Ascending aorta (tissue), 2 donors: ENCODE measurements around the gene FIG4. TPM values are rescaled to one million over a fixed set of nuclear protein-coding genes. Genes with fewer than 3 reads are reported as not detected.

Experiments
- DNase-seq, 2 donors: peaks; one replicate each; pipeline ENCODE4 v3.0.0-alpha.2; 2019; ENCODE audit warnings: low spot score in 2 of 2
- H3K27ac ChIP-seq, 2 donors: fragments of 200-600 bp; sonication (generic); one replicate each; pipeline ENCODE4 v1.5.1; 2016 to 2017; ENCODE audit warnings: mild to moderate bottlenecking in 1 of 2
- H3K27me3 ChIP-seq: fragments of 200-600 bp; sonication (generic); one replicate; pipeline ENCODE4 v1.5.1; 2017
- H3K36me3 ChIP-seq, 2 donors: fragments of 200-600 bp; sonication (generic); one replicate each; pipeline ENCODE4 v1.5.1; 2016
- H3K4me1 ChIP-seq, 2 donors: fragments of 200-600 bp; sonication (generic); one replicate each; pipeline ENCODE4 v1.5.1; 2016 to 2017; ENCODE audit warnings: mild to moderate bottlenecking in 1 of 2
- H3K4me3 ChIP-seq, 2 donors: fragments of 200-600 bp; sonication (generic); one replicate each; pipeline ENCODE4 v1.5.1; 2016 to 2017; ENCODE audit warnings: mild to moderate bottlenecking in 1 of 2
- H3K9me3 ChIP-seq, 2 donors: fragments of 200-600 bp; sonication (generic); one replicate each; pipeline ENCODE4 v1.5.1; 2016
- CTCF ChIP-seq, 3 experiments: fragments of 200-600 bp in 2 of 3; fragments of 450-650 bp in 1 of 3; sonication (generic) in 2 of 3; IDR thresholded peaks; one replicate each; pipeline ENCODE4 v1.5.1; 2016 to 2019; ENCODE audit warnings: antibody characterized with exemption in 3 of 3, mild to moderate bottlenecking in 1 of 3, moderate library complexity in 1 of 3
- intact Hi-C: fragments of 100-400 bp; cut with DNase I; formaldehyde crosslinking; loops from one replicate; pipeline ENCODE4 v1.15.1; 2023
- total RNA-seq: library from RNA; depleted of rRNA; stranded (reverse); fragments of >200 nt; gene quantifications from one replicate; pipeline ENCODE4 v1.1.0, GENCODE V29; 2016

The FIG4 gene
- total RNA-seq, 1 donor from 2014 or later, result 27.9 TPM

DNA sequence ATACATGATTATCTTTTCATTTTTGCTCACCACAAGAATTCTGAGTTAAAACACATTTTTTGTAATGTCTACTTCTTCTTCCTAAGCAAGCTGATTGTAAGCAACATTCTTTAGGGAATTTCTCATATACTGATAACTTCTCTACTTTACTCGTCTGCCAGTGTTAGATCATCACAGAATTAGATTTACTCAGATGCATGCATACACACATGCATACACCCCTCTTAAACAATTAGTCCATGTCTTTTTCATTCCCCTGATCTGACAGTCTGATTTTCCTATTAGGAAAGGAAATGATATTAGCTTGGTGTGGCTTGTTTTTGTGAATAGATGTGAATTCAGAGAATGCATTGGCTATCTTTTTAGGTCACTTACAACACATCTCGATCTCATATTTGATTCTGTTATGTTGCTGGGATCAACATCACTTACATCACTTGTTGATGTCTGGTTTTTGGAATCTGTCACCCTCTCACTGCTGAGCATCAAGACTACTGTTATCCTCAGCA lies 91.4 kb downstream of the FIG4 start:
- no peak for TF ChIP-seq CTCF (IDR thresholded peaks at IDR 0.05)
- DNase-seq, result no peak
- intact Hi-C loops, result no loop called here

DNA sequence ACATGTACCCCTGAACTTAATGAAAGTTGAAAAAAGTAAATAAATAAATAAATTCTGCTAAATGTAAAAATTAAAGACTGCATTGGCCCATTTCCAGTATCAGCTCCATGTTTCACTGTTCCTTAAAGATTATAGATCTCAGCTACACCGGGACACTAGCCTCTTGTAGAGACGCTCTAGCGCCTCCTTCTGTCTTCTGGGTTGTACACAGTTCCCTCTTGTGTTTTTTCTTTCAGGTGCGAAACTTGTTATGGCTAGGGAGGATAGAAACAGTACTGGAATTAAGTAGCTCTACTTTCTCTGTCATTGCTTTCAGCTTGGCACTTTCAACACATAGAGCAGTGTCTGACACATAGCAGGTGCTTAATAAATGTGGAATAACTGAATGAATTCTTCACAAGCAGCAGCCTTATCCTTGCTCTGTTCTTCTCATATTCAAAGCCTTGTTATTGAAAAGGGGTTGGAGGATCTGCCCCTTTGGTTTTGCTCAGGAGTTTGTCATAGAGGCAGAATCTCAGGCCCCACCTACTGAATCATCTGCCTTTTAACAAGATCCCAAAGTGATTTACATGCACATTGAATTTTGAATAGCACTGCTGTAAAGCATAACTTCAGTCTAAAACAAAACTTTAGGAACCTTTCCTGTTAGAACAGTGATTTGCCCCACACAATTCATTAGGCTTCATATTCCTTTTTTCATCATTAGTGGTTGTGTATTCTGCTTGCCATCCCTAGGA lies 92.3 kb downstream of the FIG4 start:
- H3K4me3 ChIP-seq, result no peak overlapping the region
- no peaks in the 10 kb centered on the region for H3K9me3 ChIP-seq
- no peak for DNase-seq
- peaks cover 0 to 21% of the 10 kb centered on the region in 2 donors for H3K36me3 ChIP-seq
- intact Hi-C loops, result no loop called here
- no peak for TF ChIP-seq CTCF (IDR thresholded peaks at IDR 0.05)
- H3K27me3 ChIP-seq, result no peaks in the 10 kb centered on the region
- peaks cover 0 to 4% of the 10 kb centered on the region in 2 donors for H3K4me1 ChIP-seq
- H3K27ac ChIP-seq, result no peak overlapping the region

More for the DNA sequence above, 91.4 kb downstream of the FIG4 start:
- Histone ChIP-seq H3K4me1 (no peaks in the 10 kb centered on the region), H3K9me3 (no peaks in the 10 kb centered on the region), H3K4me3 (no peak overlapping the region), H3K27ac (no peak overlapping the region), H3K36me3 (peaks cover 2 to 22% of the 10 kb centered on the region in 2 donors), H3K27me3 (no peaks in the 10 kb centered on the region)

- Histone ChIP-seq H3K4me1 (peaks cover 0 to 20% of the 10 kb centered on the region in 2 donors), H3K27me3 (no peaks in the 10 kb centered on the region), H3K36me3 (peaks cover 4 to 23% of the 10 kb centered on the region in 2 donors), H3K4me3 (no peak overlapping the region), H3K9me3 (no peaks in the 10 kb centered on the region), H3K27ac (no peak overlapping the region)
- intact Hi-C loops, result no loop called here
- DNase-seq, result no peak
- no peak for TF ChIP-seq CTCF (IDR thresholded peaks at IDR 0.05)
Observed at GRCh38 chr6:109787312-109787711, 96.2 kb downstream of the FIG4 start.

DNA sequence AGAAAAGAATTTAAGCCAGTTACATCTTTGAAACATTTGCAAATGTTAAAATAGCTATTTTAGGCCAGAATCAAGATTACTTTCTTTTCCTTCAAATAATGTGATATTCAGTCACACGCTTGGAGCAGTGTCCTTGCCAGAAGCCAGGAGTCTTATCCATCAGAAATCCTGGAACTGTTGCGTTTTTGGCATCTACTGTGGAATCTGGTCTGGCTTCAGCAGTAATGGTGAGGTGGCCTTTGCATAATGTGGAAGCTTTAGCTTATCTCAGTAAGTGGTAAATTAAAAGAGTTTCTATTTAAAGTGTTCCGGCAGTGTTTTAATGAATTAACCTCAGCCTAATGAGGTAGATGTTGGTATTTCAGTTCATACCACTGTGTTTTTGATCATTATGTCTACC lies 97.6 kb downstream of the FIG4 start:
- H3K27ac ChIP-seq, result peak overlapping the region; percentile 29 to 32
- H3K4me1 ChIP-seq, result peaks cover 0 to 25% of the 10 kb centered on the region in 2 donors
- TF ChIP-seq CTCF (IDR thresholded peaks at IDR 0.05), result no peak
- H3K9me3 ChIP-seq, result no peaks in the 10 kb centered on the region
- H3K4me3 ChIP-seq, result no peak overlapping the region
- no peak for DNase-seq
- H3K27me3 ChIP-seq, result no peaks in the 10 kb centered on the region
- intact Hi-C loops, result no loop called here
- H3K36me3 ChIP-seq, result peaks cover 4 to 23% of the 10 kb centered on the region in 2 donors

DNA sequence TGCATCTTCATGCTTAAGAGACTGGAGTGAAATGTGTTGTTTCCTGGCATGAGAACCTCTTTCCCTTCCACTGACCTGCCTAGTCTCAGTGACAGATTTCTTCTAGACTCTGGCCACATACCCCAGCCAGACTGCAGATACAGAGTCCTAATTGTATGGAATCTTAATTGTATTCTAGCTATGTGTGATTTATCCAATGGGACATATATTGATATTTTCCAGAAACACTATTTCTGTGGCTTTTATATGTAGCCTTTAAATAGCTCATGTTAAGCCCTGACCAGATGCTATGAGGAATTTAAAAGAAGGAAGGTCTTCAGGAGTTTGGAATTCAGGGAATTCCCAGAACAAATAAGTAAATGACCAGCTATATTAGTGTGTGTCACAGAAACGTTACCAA lies 99.0 kb downstream of the FIG4 start:
- Histone ChIP-seq H3K4me1 (peaks cover 0 to 34% of the 10 kb centered on the region in 2 donors), H3K27ac (peak overlapping the region; percentile 15 to 18), H3K9me3 (no peaks in the 10 kb centered on the region), H3K36me3 (peaks cover 4 to 23% of the 10 kb centered on the region in 2 donors), H3K27me3 (no peaks in the 10 kb centered on the region), H3K4me3 (no peak overlapping the region)
- DNase-seq, result no peak
- no peak for TF ChIP-seq CTCF (IDR thresholded peaks at IDR 0.05)
- intact Hi-C loops, result no loop called here
